Fibroblast of villous mesenchyme (primary cell): Measurements from ENCODE around the gene VEGFB. TPM values are rescaled to one million over a fixed set of nuclear protein-coding genes. Genes with fewer than 3 reads are reported as not detected.
A peak's percentile ranks its signal among the peaks of the same experiment; 100 is the strongest.

Experiments
- DNase-seq: peaks from one replicate; pipeline ENCODE4 v3.0.0-alpha.2; 2010; ENCODE audit warnings: low read depth
- H3K4me3 ChIP-seq: 2 replicates; pipeline ENCODE4 v1.5.1; 2011; ENCODE audit warnings: low read depth, mild to moderate bottlenecking, low read length
- CTCF ChIP-seq: IDR thresholded peaks from 2 replicates; pipeline ENCODE4 v1.5.1; 2012; ENCODE audit warnings: low read depth, mild to moderate bottlenecking, low read length; ENCODE audit not compliant: insufficient read depth
- total RNA-seq: library from RNA; depleted of rRNA; stranded (reverse); fragments of >200 nt; gene quantifications from 2 replicates; pipeline ENCODE4 v1.2.3, GENCODE V29; 2012

VEGFB gene
- total RNA-seq, 1 donor: 17.7 TPM

- peak; percentile 61 for TF ChIP-seq CTCF
- peak; percentile 53 for DNase-seq
- H3K4me3 ChIP-seq: peak within 1 kb of the TSS; percentile 84
Observed at GRCh38 chr11:64251016-64251752, 16.8 kb downstream of the VEGFB start, which contains the start of gene PLCB3. Gene PLCB3, plus strand, starts transcription at chr11:64251530. Its CDS starts 120 bp downstream, at chr11:64251650.

GRCh38 chr11:64251753-64252002 lies 17.3 kb downstream of the VEGFB start:
- no peak for DNase-seq
- TF ChIP-seq CTCF: no peak
- H3K4me3 ChIP-seq: peak overlapping the region; percentile 84

GRCh38 chr11:64252003-64252872 lies 17.9 kb downstream of the VEGFB start:
- peak overlapping the region; percentile 84 for H3K4me3 ChIP-seq
- no peak for DNase-seq
- TF ChIP-seq CTCF: peak; percentile 58

- TF ChIP-seq CTCF: no peak
- peak overlapping the region; percentile 84 for H3K4me3 ChIP-seq
- DNase-seq: no peak
Observed at GRCh38 chr11:64253043-64253442, 18.7 kb downstream of the VEGFB start.

- no peak for TF ChIP-seq CTCF
- no peak overlapping the region for H3K4me3 ChIP-seq
- DNase-seq: no peak
Observed at GRCh38 chr11:64253481-64253880, 19.1 kb downstream of the VEGFB start.

- no peak for TF ChIP-seq CTCF
- DNase-seq: no peak
- H3K4me3 ChIP-seq: no peak overlapping the region
Observed at GRCh38 chr11:64254326-64254725, 19.9 kb downstream of the VEGFB start.
